ENCODE results near the gene MLEC. TPM values are rescaled to one million over a fixed set of nuclear protein-coding genes. Genes with fewer than 3 reads are reported as not detected.

The MLEC gene
- total RNA-seq, result 98.1 TPM
- long read RNA-seq, full-length matches to known transcripts, result 109 of 190 reads
- long read RNA-seq, partial matches to known transcripts, result 2 of 190 reads
- long read RNA-seq, other reads (novel, unspliced or antisense), result 79 of 190 reads

- H3K4me1 ChIP-seq, result peaks cover 48% of the 10 kb centered on the region
Measured at GRCh38 chr12:120686690-120687577, at the start of gene MLEC. Gene MLEC (plus strand): TSS chr12:120687149. CDS start chr12:120687297, 148 bp downstream.

GRCh38 chr12:120639771-120640721, 46.9 kb upstream of the MLEC start, which contains the start of gene CABP1:
Gene CABP1 (plus strand): TSS chr12:120640626. CDS start chr12:120640686, 60 bp downstream.
- Histone ChIP-seq H3K27me3 (ENCODE audit: low read depth) (peaks cover 54% of the 10 kb centered on the region), H3K4me3 (peak within 1 kb of the TSS; percentile 48), H3K27ac (no peak within 1 kb of the TSS), H3K36me3 (no peaks in the 10 kb centered on the region), H3K9me3 (no peaks in the 10 kb centered on the region), H3K4me1 (peaks cover 11% of the 10 kb centered on the region)
- peak; percentile 59 to 71 for ATAC-seq
- intact Hi-C loops (cut with DNase I), result no loop called here
- no peak for DNase-seq
- peak; percentile 26 for TF ChIP-seq CTCF (IDR thresholded peaks at IDR 0.05)

More at GRCh38 chr12:120686690-120687577, at the start of gene MLEC:
- ATAC-seq (peak; percentile 97), DNase-seq (peak; percentile 98)
- peak within 1 kb of the TSS; percentile 92 for H3K27ac ChIP-seq
- peak within 1 kb of the TSS; percentile 94 for H3K4me3 ChIP-seq
- no peaks in the 10 kb centered on the region for H3K9me3 ChIP-seq
- no peaks in the 10 kb centered on the region for H3K27me3 ChIP-seq (ENCODE audit: low read depth)
- no peaks in the 10 kb centered on the region for H3K36me3 ChIP-seq
- TF ChIP-seq CTCF (IDR thresholded peaks at IDR 0.05), result peak; percentile 15
- intact Hi-C loops (cut with DNase I), result no loop called here

GRCh38 chr12:120640861-120641833, 45.8 kb upstream of the MLEC start:
- peak; percentile 90 for ATAC-seq
- Histone ChIP-seq H3K27me3 (ENCODE audit: low read depth) (peaks cover 65% of the 10 kb centered on the region), H3K27ac (no peak overlapping the region), H3K4me3 (peak overlapping the region; percentile 48), H3K9me3 (no peaks in the 10 kb centered on the region), H3K36me3 (no peaks in the 10 kb centered on the region), H3K4me1 (peaks cover 11% of the 10 kb centered on the region)
- DNase-seq, result peak; percentile 67
- TF ChIP-seq CTCF (IDR thresholded peaks at IDR 0.05), result no peak
- intact Hi-C loops (cut with DNase I), result no loop called here

GRCh38 chr12:120642121-120642520, 44.8 kb upstream of the MLEC start:
- ATAC-seq (no peak), DNase-seq (no peak)
- H3K9me3 ChIP-seq, result no peaks in the 10 kb centered on the region
- H3K36me3 ChIP-seq, result no peaks in the 10 kb centered on the region
- peaks cover 72% of the 10 kb centered on the region for H3K27me3 ChIP-seq (ENCODE audit: low read depth)
- H3K27ac ChIP-seq, result no peak overlapping the region
- intact Hi-C loops (cut with DNase I), result no loop called here
- no peak for TF ChIP-seq CTCF (IDR thresholded peaks at IDR 0.05)
- H3K4me1 ChIP-seq, result peaks cover 11% of the 10 kb centered on the region
- H3K4me3 ChIP-seq, result no peak overlapping the region

Data from lower lobe of right lung (tissue), 2 donors.